H1 (cell line): ENCODE measurements around the gene ADNP. TPM values are rescaled to one million over a fixed set of nuclear protein-coding genes. Genes with fewer than 3 reads are reported as not detected.

Experiments used
- ASH2L ChIP-seq: fragments of 200-600, 300-600 bp; sonication (generic); IDR thresholded peaks from one replicate; pipeline ENCODE4 v1.7.1; 2017; ENCODE audit warnings: low read length
- CBX5 ChIP-seq: fragments of 300-800, 300-1000 bp; sonication (generic); IDR thresholded peaks from 2 replicates; pipeline ENCODE4 v1.7.1; 2016; ENCODE audit warnings: antibody characterized with exemption, low read length, low read depth
- CEBPB ChIP-seq: IDR thresholded peaks from 2 replicates; pipeline ENCODE4 v1.6.1; 2012; ENCODE audit warnings: low read depth, low read length
- CTCF ChIP-seq, 3 experiments: IDR thresholded peaks; 1 replicate in 2 of 3; 2 replicates in 1 of 3; pipeline versions ENCODE4 v1.5.1 to v1.6.1; 2011; ENCODE audit warnings: low read length in 3 of 3, mild to moderate bottlenecking in 3 of 3, inconsistent platforms in 2 of 3, low read depth in 1 of 3, moderate library complexity in 1 of 3; ENCODE audit not compliant: insufficient read depth in 1 of 3; ENCODE audit errors: control extremely low read depth in 1 of 3
- GABPA ChIP-seq: IDR thresholded peaks from 2 replicates; pipeline ENCODE4 v1.6.1; 2011; ENCODE audit warnings: mild to moderate bottlenecking, low read length, moderate library complexity, borderline replicate concordance; ENCODE audit not compliant: insufficient read depth
- JUND ChIP-seq: IDR thresholded peaks from 2 replicates; pipeline ENCODE4 v1.6.1; 2011; ENCODE audit warnings: mild to moderate bottlenecking, improper control_type of control experiment, low read length
- RAD21 ChIP-seq, 2 experiments: IDR thresholded peaks in 1 of 2; conservative IDR thresholded peaks in 1 of 2; 2 replicates each; pipeline ENCODE4 v1.6.1; 2011; ENCODE audit warnings: low read depth in 2 of 2, low read length in 2 of 2, improper control_type of control experiment in 1 of 2, inconsistent platforms in 1 of 2, mild to moderate bottlenecking in 1 of 2, moderate library complexity in 1 of 2
- RFX5 ChIP-seq: IDR thresholded peaks from 2 replicates; pipeline ENCODE4 v1.6.1; 2011; ENCODE audit warnings: low read depth, low read length, improper control_type of control experiment, borderline replicate concordance
- SUZ12 ChIP-seq: fragments of 200-600 bp; sonication (generic); IDR thresholded peaks from 2 replicates; pipeline ENCODE4 v1.6.1; 2012; ENCODE audit warnings: mild to moderate bottlenecking, inconsistent platforms, low read length, moderate library complexity, mixed read lengths
- USF2 ChIP-seq: IDR thresholded peaks from 2 replicates; pipeline ENCODE4 v1.6.1; 2011; ENCODE audit warnings: low read length, improper control_type of control experiment
- polyA plus RNA-seq, 7 experiments: library from polyadenylated mRNA; depleted of rRNA in 3 of 7; stranded (reverse) in 5 of 7; unstranded in 2 of 7; fragments of >200 nt in 5 of 7; fragments of 200-250 nt in 2 of 7; gene quantifications; 1 replicate in 5 of 7; 2 replicates in 1 of 7; 4 replicates in 1 of 7; pipeline versions ENCODE4 v1.2.1 to v1.2.3, GENCODE V29; 2011 to 2013; ENCODE audit warnings: missing spikeins in 2 of 7, mixed read lengths in 2 of 7
- total RNA-seq: library from RNA; stranded (reverse); fragmentation: NEBNext Ultra II Directional; extraction: Animal tissue kit (Norgen Biotek cat#: 25700); gene quantifications from 2 replicates; pipeline ENCODE4 v1.2.1, GENCODE V29; 2021

ADNP gene
- total and polyA plus RNA-seq, 2 of the 8 experiments (the other 6 are each of a cell fraction or from before 2014, with no cell fraction given): 31.6 to 123 TPM

GRCh38 chr20:50931306-50932015 lies at the start of gene ADNP (continued):
- TF ChIP-seq RAD21 (IDR thresholded peaks at IDR 0.05 in 1 of 2, conservative IDR thresholded peaks at IDR 0.05 in 1 of 2; ENCODE audit: low read depth in 2 of 2, low read length in 2 of 2) (peak in 1 of 2 experiments; percentile 29; a peak in 1 of 4 replicates), JUND (peak; percentile 62), ASH2L (peak; percentile 82), RFX5 (no peak), USF2 (peak; percentile 86), SUZ12 (no peak), CBX5 (no peak), CEBPB (no peak), GABPA (no peak), CTCF (IDR thresholded peaks at IDR 0.05; ENCODE audit: control extremely low read depth in 1 of 3, insufficient read depth in 1 of 3, low read depth in 1 of 3, low read length in 3 of 3) (peak; percentile 50 to 70 (median 64))
